B cell (primary cell): ENCODE data around the gene SYT14. TPM values are rescaled to one million over a fixed set of nuclear protein-coding genes. Genes with fewer than 3 reads are reported as not detected.

Source experiments
- ATAC-seq: fragments of 200-7000 bp; cut with Tn5 transposase; one replicate; pipeline ENCODE4 v1.10.0; 2021; ENCODE audit warnings: low read depth, mild to moderate bottlenecking, moderate number of reproducible peaks, moderate library complexity
- CTCF ChIA-PET: fragments of 350-600 bp; sonication (Branson Sonifier 250); formaldehyde crosslinking; loops from one replicate; lab custom pipeline; 2021; ENCODE audit warnings: antibody characterized with exemption, inconsistent platforms; lab: Charles Lee
- POLR2A ChIA-PET: fragments of 350-600 bp; sonication (Branson Sonifier 250); formaldehyde crosslinking; loops from one replicate; lab custom pipeline; 2021; ENCODE audit warnings: antibody characterized with exemption; lab: Charles Lee
- DNase-seq: peaks from one replicate; pipeline ENCODE4 v3.0.0; 2013
- H2AFZ ChIP-seq: 2 replicates; pipeline ENCODE4 v1.6.1; 2012; ENCODE audit warnings: mild to moderate bottlenecking, low read depth, low read length; ENCODE audit not compliant: insufficient read depth, poor library complexity, severe bottlenecking
- H3K27ac ChIP-seq, 2 donors: 1 replicate in 1 of 2; 2 replicates in 1 of 2; pipeline ENCODE4 v1.5.1; 2012 to 2013; ENCODE audit warnings: low read length in 2 of 2, mild to moderate bottlenecking in 2 of 2, moderate library complexity in 1 of 2
- H3K27me3 ChIP-seq, 4 experiments: fragments of 200-600 bp in 1 of 4; sonication (generic) in 1 of 4; replicated peaks in 1 of 4; 1 replicate in 2 of 4; 2 replicates in 2 of 4; pipeline versions ENCODE4 v1.6.1 to v1.7.0; 2013 to 2016; ENCODE audit warnings: low read length in 3 of 4, mild to moderate bottlenecking in 2 of 4, mixed read lengths in 1 of 4, moderate library complexity in 1 of 4; ENCODE audit not compliant: insufficient read depth in 4 of 4, control insufficient read depth in 3 of 4; ENCODE audit errors: control extremely low read depth in 1 of 4
- H3K36me3 ChIP-seq, 2 experiments: replicated peaks in 1 of 2; 1 replicate in 1 of 2; 2 replicates in 1 of 2; pipeline versions ENCODE4 v1.6.1 to v1.7.1; 2013; ENCODE audit warnings: low read length in 1 of 2; ENCODE audit not compliant: insufficient read depth in 2 of 2, control insufficient read depth in 1 of 2; ENCODE audit errors: control extremely low read depth in 1 of 2, extremely low read depth in 1 of 2
- H3K4me1 ChIP-seq, 2 donors: fragments of 200-600 bp in 1 of 2; sonication (generic) in 1 of 2; 1 replicate in 1 of 2; 2 replicates in 1 of 2; pipeline versions ENCODE4 v1.5.1 to v1.6.1; 2013 to 2017; ENCODE audit warnings: low read length in 2 of 2; ENCODE audit not compliant: control insufficient read depth in 2 of 2, insufficient read depth in 2 of 2
- H3K4me2 ChIP-seq: replicated peaks from 2 replicates; pipeline ENCODE3; 2012; ENCODE audit warnings: mild to moderate bottlenecking, low read depth, low read length; ENCODE audit not compliant: poor library complexity, severe bottlenecking
- H3K4me3 ChIP-seq, 5 experiments: fragments of 200-600 bp in 1 of 5; sonication (generic) in 1 of 5; 1 replicate in 3 of 5; 2 replicates in 2 of 5; pipeline versions ENCODE4 v1.5.1 to v1.7.0; 2011 to 2016; ENCODE audit warnings: low read length in 4 of 5, mild to moderate bottlenecking in 4 of 5, low read depth in 2 of 5, control low read depth in 1 of 5, moderate library complexity in 1 of 5; ENCODE audit not compliant: insufficient read depth in 1 of 5; ENCODE audit errors: control extremely low read depth in 1 of 5, extremely low read depth in 1 of 5
- H3K79me2 ChIP-seq: fragments of 200-600 bp; sonication (generic); one replicate; pipeline ENCODE4 v1.6.0; 2016; ENCODE audit warnings: low read length; ENCODE audit not compliant: control insufficient read depth, insufficient read depth
- H3K9ac ChIP-seq: fragments of 200-600 bp; sonication (generic); 2 replicates; pipeline ENCODE4 v1.6.1; 2017; ENCODE audit warnings: mild to moderate bottlenecking, low read length, moderate library complexity
- H3K9me3 ChIP-seq, 3 donors: one replicate each; pipeline versions ENCODE4 v1.6.1 to v1.7.1; 2013; ENCODE audit warnings: low read length in 2 of 3; ENCODE audit not compliant: control insufficient read depth in 2 of 3, insufficient read depth in 1 of 3; ENCODE audit errors: control extremely low read depth in 1 of 3
- H4K20me1 ChIP-seq: 2 replicates; pipeline ENCODE4 v1.6.0; 2012; ENCODE audit warnings: mild to moderate bottlenecking, low read length; ENCODE audit not compliant: insufficient read depth, control insufficient read depth, poor library complexity, severe bottlenecking
- H3K27ac Mint-ChIP-seq: one replicate; pipeline ENCODE4 v1.8.0; 2021; ENCODE audit warnings: mixed read lengths
- H3K27me3 Mint-ChIP-seq: one replicate; pipeline ENCODE4 v1.8.0; 2021; ENCODE audit warnings: mixed read lengths
- H3K4me1 Mint-ChIP-seq: one replicate; pipeline ENCODE4 v1.8.0; 2021; ENCODE audit warnings: mixed read lengths
- H3K4me3 Mint-ChIP-seq: one replicate; pipeline ENCODE4 v1.8.0; 2021; ENCODE audit warnings: mixed read lengths
- H3K9me3 Mint-ChIP-seq: one replicate; pipeline ENCODE4 v1.8.0; 2022; ENCODE audit warnings: mixed read lengths; ENCODE audit not compliant: insufficient read depth
- CTCF ChIP-seq: fragments of 200-600 bp; IDR thresholded peaks from one replicate; pipeline ENCODE4 v1.8.0; 2022; ENCODE audit warnings: antibody characterized with exemption, mild to moderate bottlenecking
- EZH2 ChIP-seq: IDR thresholded peaks from 2 replicates; pipeline ENCODE4 v1.6.1; 2012; ENCODE audit warnings: borderline replicate concordance, low read depth, mild to moderate bottlenecking, moderate library complexity, low read length; ENCODE audit not compliant: insufficient read depth, poor library complexity, severe bottlenecking
- WGBS: methylation state at CpG from one replicate; pipeline ENCODE4 v1.1.5; 2013; ENCODE audit warnings: missing lambda C conversion rate; ENCODE audit not compliant: insufficient coverage; 5-methylcytosine and 5-hydroxymethylcytosine counted together
- intact Hi-C: fragments of 100-400 bp; cut with micrococcal nuclease; formaldehyde crosslinking; loops from one replicate; pipeline ENCODE4 v1.10.0; 2022
- polyA plus RNA-seq: library from polyadenylated mRNA; depleted of rRNA; stranded (reverse); fragments of >200 nt; gene quantifications from 2 replicates; pipeline ENCODE4 v1.2.3, GENCODE V29; 2012
- total RNA-seq, 2 donors: library from RNA; stranded (reverse); fragments of 120-200 nt in 1 of 2; gene quantifications; 1 replicate in 1 of 2; 2 replicates in 1 of 2; pipeline versions ENCODE4 v1.2.3 to v1.2.4, GENCODE V29; 2013 to 2022

SYT14 gene
- total and polyA plus RNA-seq, 2 donors (not counting 1 experiment from before 2014, with no cell fraction given), result not detected

GRCh38 chr1:210144736-210145135 lies 206.7 kb downstream of the SYT14 start:
- Mint-ChIP-seq H3K4me3 (no peak overlapping the region), H3K27ac (no peak overlapping the region), H3K27me3 (peaks cover 18% of the 10 kb centered on the region), H3K4me1 (no peaks in the 10 kb centered on the region), H3K9me3 (peaks cover 2% of the 10 kb centered on the region)
- CTCF ChIA-PET, result interaction anchor here (1.5 to 4.2 kb wide), 4 partner anchors 166 to 258 kb away, joined by 5 to 24 read pairs (median 14); no protein-coding TSS in a partner anchor
- no peak for TF ChIP-seq CTCF
- no peak for TF ChIP-seq EZH2
- H3K36me3 ChIP-seq, result no peaks in the 10 kb centered on the region
- H3K4me2 ChIP-seq, result no peak overlapping the region
- no CpG with 5 or more reads among the region's 3 CpGs for WGBS
- no peak overlapping the region for H3K27ac ChIP-seq
- peaks cover 0 to 1% (median 0%) of the 10 kb centered on the region in 3 donors for H3K9me3 ChIP-seq
- intact Hi-C loops, result no loop called here
- H3K79me2 ChIP-seq, result no peaks in the 10 kb centered on the region
- no peak overlapping the region for H2AFZ ChIP-seq
- H4K20me1 ChIP-seq, result no peaks in the 10 kb centered on the region
- no peak overlapping the region for H3K4me3 ChIP-seq
- peaks cover 0 to 8% (median 5%) of the 10 kb centered on the region in 4 experiments for H3K27me3 ChIP-seq
- POLR2A ChIA-PET, result no interaction called here
- H3K9ac ChIP-seq, result no peak overlapping the region
- DNase-seq, result no peak
- no peak for ATAC-seq
- no peaks in the 10 kb centered on the region for H3K4me1 ChIP-seq

- Histone ChIP-seq H3K27ac (no peak overlapping the region), H2AFZ (no peak overlapping the region), H3K4me3 (no peak overlapping the region), H3K36me3 (no peaks in the 10 kb centered on the region), H3K27me3 (no peaks in the 10 kb centered on the region), H3K9ac (no peak overlapping the region), H3K79me2 (no peaks in the 10 kb centered on the region), H3K4me2 (no peak overlapping the region), H3K4me1 (no peaks in the 10 kb centered on the region), H3K9me3 (no peaks in the 10 kb centered on the region), H4K20me1 (no peaks in the 10 kb centered on the region)
- no peaks in the 10 kb centered on the region for H3K9me3 Mint-ChIP-seq
- TF ChIP-seq CTCF (no peak), EZH2 (no peak)
- no CpG with 5 or more reads among the region's 3 CpGs for WGBS
- H3K4me3 Mint-ChIP-seq, result no peak overlapping the region
- no peaks in the 10 kb centered on the region for H3K27me3 Mint-ChIP-seq
- intact Hi-C loops, result no loop called here
- ChIA-PET CTCF (interaction anchor here (0.9 kb wide), 1 partner anchor 152 kb away, joined by 3 read pairs; no protein-coding TSS in a partner anchor), POLR2A (no interaction called here)
- H3K4me1 Mint-ChIP-seq, result no peaks in the 10 kb centered on the region
- DNase-seq (no peak), ATAC-seq (no peak)
- no peak overlapping the region for H3K27ac Mint-ChIP-seq
Measured at GRCh38 chr1:210151052-210151672, 213.1 kb downstream of the SYT14 start.
